Endothelial cell of hepatic sinusoid (primary cell): ENCODE results near the gene PRMT9.

Experiments
- in situ Hi-C: cut with HindIII; loops from 2 replicates; pipeline ENCODE4 v1.10.0; 2017; ENCODE audit warnings: low sequenced_read_pairs

Gene PRMT9

GRCh38 chr4:147682755-147683154 lies 1.2 kb downstream of the PRMT9 start:
- in situ Hi-C loops, result no loop called here

GRCh38 chr4:147678796-147679549 lies 5.0 kb downstream of the PRMT9 start:
- in situ Hi-C loops, result no loop called here

- in situ Hi-C loops, result no loop called here
Observed at GRCh38 chr4:147678106-147678505, 5.9 kb downstream of the PRMT9 start.

- in situ Hi-C loops, result no loop called here
Observed at GRCh38 chr4:147674496-147674895, 9.5 kb downstream of the PRMT9 start.

- in situ Hi-C loops, result no loop called here
Observed at GRCh38 chr4:147674073-147674472, 9.9 kb downstream of the PRMT9 start.

GRCh38 chr4:147658501-147658900 lies 25.5 kb downstream of the PRMT9 start:
- in situ Hi-C loops, result no loop called here

- in situ Hi-C loops, result no loop called here
Observed at GRCh38 chr4:147655639-147656038, 28.3 kb downstream of the PRMT9 start.

GRCh38 chr4:147651563-147651962 lies 32.4 kb downstream of the PRMT9 start:
- in situ Hi-C loops, result no loop called here

GRCh38 chr4:147648656-147649055 lies 35.3 kb downstream of the PRMT9 start:
- in situ Hi-C loops, result no loop called here

- in situ Hi-C loops, result no loop called here
Observed at GRCh38 chr4:147645099-147645498, 38.9 kb downstream of the PRMT9 start.

GRCh38 chr4:147644471-147644870 lies 39.5 kb downstream of the PRMT9 start:
- in situ Hi-C loops, result no loop called here

- in situ Hi-C loops, result no loop called here
Observed at GRCh38 chr4:147643616-147644015, 40.3 kb downstream of the PRMT9 start.

- in situ Hi-C loops, result no loop called here
Observed at GRCh38 chr4:147640331-147640730, 43.6 kb downstream of the PRMT9 start.

GRCh38 chr4:147639388-147639787 lies 44.6 kb downstream of the PRMT9 start:
- in situ Hi-C loops, result no loop called here

GRCh38 chr4:147638942-147639341 lies 45.0 kb downstream of the PRMT9 start:
- in situ Hi-C loops, result no loop called here

- in situ Hi-C loops, result no loop called here
Observed at GRCh38 chr4:147638365-147638764, 45.6 kb downstream of the PRMT9 start.

- in situ Hi-C loops, result no loop called here
Observed at GRCh38 chr4:147635348-147635747, 48.6 kb downstream of the PRMT9 start.

GRCh38 chr4:147633643-147634042 lies 50.3 kb downstream of the PRMT9 start:
- in situ Hi-C loops, result no loop called here

GRCh38 chr4:147633113-147633512 lies 50.9 kb downstream of the PRMT9 start:
- in situ Hi-C loops, result no loop called here

- in situ Hi-C loops, result no loop called here
Observed at GRCh38 chr4:147629783-147630730, 53.9 kb downstream of the PRMT9 start.

- in situ Hi-C loops, result no loop called here
Observed at GRCh38 chr4:147628415-147628814, 55.5 kb downstream of the PRMT9 start.

- in situ Hi-C loops, result no loop called here
Observed at GRCh38 chr4:147626903-147627302, 57.1 kb downstream of the PRMT9 start.
